MM.1S (cell line): ENCODE measurements around the gene MBP.

ENCODE experiments used
- DNase-seq: peaks from one replicate; pipeline ENCODE4 v3.0.0-alpha.2; 2015
- H2AFZ ChIP-seq: fragments of 300-600 bp; sonication (generic); 2 replicates; pipeline ENCODE4 v1.6.0; 2016; ENCODE audit warnings: antibody characterized with exemption, low read length
- H3F3A ChIP-seq: fragments of 300-600 bp; sonication (generic); 2 replicates; pipeline ENCODE4 v1.6.1; 2016; ENCODE audit warnings: mild to moderate bottlenecking, antibody characterized with exemption, low read length, moderate library complexity, mixed read lengths; ENCODE audit not compliant: insufficient read depth
- H3K27ac ChIP-seq: fragments of 300-600 bp; sonication (generic); 2 replicates; pipeline ENCODE4 v1.5.1; 2016; ENCODE audit warnings: mild to moderate bottlenecking, low read length
- H3K27me3 ChIP-seq: fragments of 300-600 bp; sonication (generic); replicated peaks from 2 replicates; pipeline ENCODE4 v1.6.0; 2016; ENCODE audit warnings: low read length; ENCODE audit not compliant: insufficient read depth
- H3K36me3 ChIP-seq: fragments of 300-600 bp; sonication (generic); replicated peaks from 2 replicates; pipeline ENCODE4 v1.6.1; 2016; ENCODE audit warnings: mild to moderate bottlenecking, low read length, mixed read lengths; ENCODE audit not compliant: insufficient read depth
- H3K4me1 ChIP-seq: fragments of 300-600 bp; sonication (generic); 2 replicates; pipeline ENCODE4 v1.6.1; 2016; ENCODE audit warnings: low read length, mixed read lengths
- H3K4me2 ChIP-seq: fragments of 300-600 bp; sonication (generic); 2 replicates; pipeline ENCODE4 v1.6.0; 2016; ENCODE audit warnings: low read depth, low read length
- H3K4me3 ChIP-seq: fragments of 300-600 bp; sonication (generic); 2 replicates; pipeline ENCODE4 v1.5.1; 2016; ENCODE audit warnings: low read length, mixed read lengths
- H3K79me2 ChIP-seq: fragments of 300-600 bp; sonication (generic); 2 replicates; pipeline ENCODE4 v1.6.1; 2016; ENCODE audit warnings: mixed run types, low read length, mixed read lengths
- H3K9ac ChIP-seq: fragments of 300-600 bp; sonication (generic); 2 replicates; pipeline ENCODE4 v1.6.1; 2016; ENCODE audit warnings: low read length, mixed read lengths
- H3K9me2 ChIP-seq: fragments of 300-600 bp; sonication (generic); replicated peaks from 2 replicates; pipeline ENCODE4 v1.6.1; 2016; ENCODE audit warnings: mild to moderate bottlenecking, low read length, mixed read lengths; ENCODE audit not compliant: insufficient read depth
- H3K9me3 ChIP-seq: fragments of 300-600 bp; sonication (generic); replicated peaks from 2 replicates; pipeline ENCODE4 v1.6.1; 2016; ENCODE audit warnings: mild to moderate bottlenecking, low read length, mixed read lengths; ENCODE audit not compliant: insufficient read depth
- H4K20me1 ChIP-seq: fragments of 300-600 bp; sonication (generic); 2 replicates; pipeline ENCODE4 v1.6.1; 2016; ENCODE audit warnings: mild to moderate bottlenecking, low read length, moderate library complexity, mixed read lengths; ENCODE audit not compliant: insufficient read depth
- CTCF ChIP-seq: fragments of 300-600 bp; sonication (generic); IDR thresholded peaks from 2 replicates; pipeline ENCODE4 v1.5.1; 2016; ENCODE audit warnings: antibody characterized with exemption, low read length, mixed read lengths
- EZH2 ChIP-seq: fragments of 300-600 bp; sonication (generic); optimal IDR thresholded peaks from 2 replicates; pipeline ENCODE3; 2017; ENCODE audit warnings: low read depth, mild to moderate bottlenecking, antibody characterized with exemption, low read length, mixed read lengths
- EZH2phosphoT487 ChIP-seq: fragments of 300-600 bp; sonication (generic); IDR thresholded peaks from 2 replicates; pipeline ENCODE4 v1.6.1; 2018; ENCODE audit warnings: antibody characterized with exemption, low read length

MBP gene

GRCh38 chr18:76999077-76999476 lies 133.5 kb downstream of the MBP start:
- H3K27ac ChIP-seq, result no peak overlapping the region
- TF ChIP-seq CTCF, result no peak
- TF ChIP-seq EZH2phosphoT487, result no peak
- TF ChIP-seq EZH2, result no peak
- no peaks in the 10 kb centered on the region for H3K4me1 ChIP-seq
- no peaks in the 10 kb centered on the region for H3K36me3 ChIP-seq
- no peak overlapping the region for H2AFZ ChIP-seq
- no peaks in the 10 kb centered on the region for H3K27me3 ChIP-seq
- no peak overlapping the region for H3K4me2 ChIP-seq
- H3K79me2 ChIP-seq, result no peaks in the 10 kb centered on the region
- no peak overlapping the region for H3K4me3 ChIP-seq
- H3K9ac ChIP-seq, result no peak overlapping the region
- H4K20me1 ChIP-seq, result no peaks in the 10 kb centered on the region
- H3F3A ChIP-seq, result no peaks in the 10 kb centered on the region
- H3K9me3 ChIP-seq, result no peaks in the 10 kb centered on the region
- H3K9me2 ChIP-seq, result no peaks in the 10 kb centered on the region
- DNase-seq, result no peak

GRCh38 chr18:76997951-76998808 lies 134.4 kb downstream of the MBP start:
- H3K4me2 ChIP-seq, result no peak overlapping the region
- H3K79me2 ChIP-seq, result no peaks in the 10 kb centered on the region
- no peak overlapping the region for H2AFZ ChIP-seq
- H3F3A ChIP-seq, result no peaks in the 10 kb centered on the region
- no peaks in the 10 kb centered on the region for H3K27me3 ChIP-seq
- no peak for DNase-seq
- no peaks in the 10 kb centered on the region for H3K36me3 ChIP-seq
- no peaks in the 10 kb centered on the region for H3K4me1 ChIP-seq
- no peaks in the 10 kb centered on the region for H4K20me1 ChIP-seq
- no peak overlapping the region for H3K9ac ChIP-seq
- H3K27ac ChIP-seq, result no peak overlapping the region
- H3K4me3 ChIP-seq, result no peak overlapping the region
- H3K9me3 ChIP-seq, result no peaks in the 10 kb centered on the region
- TF ChIP-seq EZH2phosphoT487 (no peak), EZH2 (no peak), CTCF (no peak)
- no peaks in the 10 kb centered on the region for H3K9me2 ChIP-seq

GRCh38 chr18:76996429-76996828 lies 136.2 kb downstream of the MBP start:
- H2AFZ ChIP-seq, result no peak overlapping the region
- H4K20me1 ChIP-seq, result no peaks in the 10 kb centered on the region
- H3K27me3 ChIP-seq, result no peaks in the 10 kb centered on the region
- H3K4me3 ChIP-seq, result no peak overlapping the region
- no peak overlapping the region for H3K9ac ChIP-seq
- H3F3A ChIP-seq, result no peaks in the 10 kb centered on the region
- no peak for TF ChIP-seq EZH2phosphoT487
- no peak for TF ChIP-seq CTCF
- no peak for TF ChIP-seq EZH2
- DNase-seq, result no peak
- no peaks in the 10 kb centered on the region for H3K79me2 ChIP-seq
- H3K4me2 ChIP-seq, result no peak overlapping the region
- H3K4me1 ChIP-seq, result no peaks in the 10 kb centered on the region
- no peaks in the 10 kb centered on the region for H3K9me2 ChIP-seq
- H3K9me3 ChIP-seq, result no peaks in the 10 kb centered on the region
- no peaks in the 10 kb centered on the region for H3K36me3 ChIP-seq
- no peak overlapping the region for H3K27ac ChIP-seq
